K562 (cell line): ENCODE results near the gene FRYL. TPM values are rescaled to one million over a fixed set of nuclear protein-coding genes. Genes with fewer than 3 reads are reported as not detected.

ENCODE experiments used
- ATAC-seq: fragments of 200-7000 bp; cut with Tn5 transposase; 3 replicates; pipeline ENCODE4 v1.9.1; 2020; ENCODE audit warnings: moderate library complexity
- BruUV-seq: library from RNA; stranded (reverse); fragments of 400-500 nt; replicated peaks from 2 replicates; lab custom pipeline; 2021; lab: Mats Ljungman, UMichigan
- CTCF ChIA-PET: fragments of 300-600 bp; formaldehyde crosslinking; extraction: SDS; loops from one replicate; lab custom pipeline; 2021; ENCODE audit warnings: low intra/inter-chr PET ratio; lab: Yijun Ruan, JAX
- POLR2A ChIA-PET: fragments of 300-600, 350-650 bp; sonication (Branson Sonifier 250); formaldehyde crosslinking; extraction: SDS; loops from one replicate; lab custom pipeline; 2021; ENCODE audit warnings: antibody characterized with exemption, inconsistent platforms; lab: Yijun Ruan, JAX
- DNase-seq, 4 experiments: peaks; one replicate each; pipeline versions ENCODE4 v3.0.0 to v3.0.0-alpha.2; 2011 to 2018; ENCODE audit warnings: low spot score in 3 of 4, mixed read lengths in 3 of 4; ENCODE audit errors: extremely low read depth in 1 of 4
- FAIRE-seq: peaks from 2 replicates; lab custom pipeline; 2011; peaks lifted over from hg19 to GRCh38; lab: Jason Lieb, UNC
- H2AFZ ChIP-seq: 2 replicates; pipeline ENCODE4 v1.6.0; 2011; ENCODE audit warnings: low read depth, low read length, control low read depth, inconsistent platforms
- H3K27ac ChIP-seq: fragments of 200-600 bp; 3 replicates; pipeline ENCODE4 v1.8.0; 2011; ENCODE audit warnings: low read depth, mild to moderate bottlenecking, control low read depth, inconsistent platforms, low read length, moderate library complexity, mixed read lengths; ENCODE audit errors: extremely low read depth
- H3K27me3 ChIP-seq, 2 experiments: fragments of 300-600 bp in 1 of 2; 2 replicates in 1 of 2; 3 replicates in 1 of 2; pipeline versions ENCODE4 v1.6.0 to v1.8.0; 2011; ENCODE audit warnings: inconsistent platforms in 2 of 2, low read length in 2 of 2, mild to moderate bottlenecking in 1 of 2, mixed read lengths in 1 of 2, moderate library complexity in 1 of 2; ENCODE audit not compliant: control insufficient read depth in 2 of 2, insufficient read depth in 2 of 2
- H3K36me3 ChIP-seq: fragments of 300-600 bp; 3 replicates; pipeline ENCODE4 v1.8.0; 2011; ENCODE audit warnings: mild to moderate bottlenecking, low read length, inconsistent platforms; ENCODE audit not compliant: control insufficient read depth, insufficient read depth
- H3K4me1 ChIP-seq, 2 experiments: fragments of 200-600 bp in 1 of 2; replicated peaks in 1 of 2; 2 replicates in 1 of 2; 3 replicates in 1 of 2; pipeline versions ENCODE4 v1.5.1 to v1.8.0; 2011; ENCODE audit warnings: inconsistent platforms in 2 of 2, low read length in 2 of 2, mild to moderate bottlenecking in 1 of 2, mixed read lengths in 1 of 2, moderate library complexity in 1 of 2; ENCODE audit not compliant: control insufficient read depth in 2 of 2, insufficient read depth in 2 of 2
- H3K4me2 ChIP-seq: 2 replicates; pipeline ENCODE4 v1.6.1; 2011; ENCODE audit warnings: low read length, control low read depth, inconsistent platforms, mixed read lengths; ENCODE audit not compliant: insufficient read depth
- H3K4me3 ChIP-seq: fragments of 200-600 bp; sonication (generic), shearing (Covaris generic); 2 replicates; pipeline ENCODE4 v1.5.1; 2016; ENCODE audit warnings: control low read depth, inconsistent platforms
- H3K79me2 ChIP-seq: fragments of 200-600 bp; 3 replicates; pipeline ENCODE4 v1.8.0; 2011; ENCODE audit warnings: low read length, inconsistent platforms; ENCODE audit not compliant: control insufficient read depth, insufficient read depth
- H3K9ac ChIP-seq, 2 experiments: 2 replicates each; pipeline versions ENCODE4 v1.6.0 to v1.6.1; 2011; ENCODE audit warnings: low read depth in 2 of 2, low read length in 2 of 2, control low read depth in 1 of 2, inconsistent platforms in 1 of 2, mild to moderate bottlenecking in 1 of 2, mixed read lengths in 1 of 2; ENCODE audit not compliant: insufficient read depth in 1 of 2
- H3K9me1 ChIP-seq: one replicate; pipeline ENCODE4 v1.6.0; 2011; ENCODE audit warnings: inconsistent platforms, mild to moderate bottlenecking, low read length, moderate library complexity; ENCODE audit not compliant: control insufficient read depth, insufficient read depth
- H3K9me3 ChIP-seq: replicated peaks from 2 replicates; pipeline ENCODE4 v1.5.1; 2011; ENCODE audit warnings: low read depth, low read length, inconsistent platforms; ENCODE audit not compliant: control insufficient read depth, insufficient read depth
- H4K20me1 ChIP-seq: replicated peaks from 2 replicates; pipeline ENCODE4 v1.6.1; 2011; ENCODE audit warnings: low read length, inconsistent platforms, mixed read lengths; ENCODE audit not compliant: control insufficient read depth, insufficient read depth
- BDP1 ChIP-seq: IDR thresholded peaks from 3 replicates; pipeline ENCODE4 v1.6.1; 2011; ENCODE audit not compliant: insufficient read length, insufficient read depth
- PHF20 ChIP-seq: fragments of 450-650 bp; IDR thresholded peaks from 2 replicates; pipeline ENCODE4 v1.6.1; 2018; ENCODE audit not compliant: partially characterized antibody
- SMARCC2 ChIP-seq: fragments of 450-650 bp; IDR thresholded peaks from 2 replicates; pipeline ENCODE4 v1.6.1; 2017; ENCODE audit warnings: antibody characterized with exemption, moderate library complexity, mild to moderate bottlenecking, low read depth
- TEAD1 ChIP-seq, 2 experiments: fragments of 450-650 bp in 1 of 2; sonication (generic) in 1 of 2; formaldehyde crosslinking; IDR thresholded peaks; 2 replicates each; pipeline versions ENCODE4 v1.4.0 to v1.8.0; 2020 to 2022; ENCODE audit warnings: mild to moderate bottlenecking in 2 of 2, missing genetic modification reagents in 1 of 2
- WGBS: fragments of 100-300 bp; shearing (Covaris generic); methylation state at CpG from one replicate; pipeline ENCODE4 v1.1.6; 2016; ENCODE audit warnings: low coverage, mixed read lengths; ENCODE audit not compliant: insufficient coverage; ENCODE audit errors: missing lambda C conversion rate; 5-methylcytosine and 5-hydroxymethylcytosine counted together
- in situ Hi-C: fragments of 300-500 bp; cut with MboI; formaldehyde crosslinking; loops from 4 replicates; pipeline ENCODE4 v1.15.0; 2018; ENCODE audit warnings: inconsistent platforms, mixed read lengths
- intact Hi-C: fragments of 100-400 bp; cut with micrococcal nuclease; formaldehyde crosslinking; loops from 2 replicates; pipeline ENCODE4 v1.14.2; 2022
- polyA plus RNA-seq, 8 experiments: library from polyadenylated mRNA; depleted of rRNA in 4 of 8; stranded (reverse) in 5 of 8; unstranded in 3 of 8; fragments of >200 nt; fragmentation: Nextera tagmentation in 2 of 8; fragmentation: Illumina TruSeq in 1 of 8; extraction: Ambion mirVana in 2 of 8; extraction: Trizol in 1 of 8; gene quantifications; 2 replicates each; pipeline versions ENCODE4 v1.2.1 to v1.2.3, GENCODE V29; 2011 to 2014; ENCODE audit warnings: inconsistent platforms in 1 of 8, missing spikeins in 1 of 8
- total RNA-seq, 7 experiments: library from RNA; depleted of rRNA in 6 of 7; stranded (reverse); fragments of >200 nt in 6 of 7; fragmentation: Illumina TruSeq in 2 of 7; extraction: Trizol in 2 of 7; gene quantifications; 2 replicates each; pipeline versions ENCODE4 v1.2.1 to v1.2.3, GENCODE V29; 2011 to 2021; ENCODE audit warnings: low replicate concordance in 1 of 7
- TF ChIP-seq, protein P1 (sequence below), 2 experiments: fragments of 150-350 bp in 1 of 2; IDR thresholded peaks; 2 replicates each; pipeline ENCODE4 v1.6.1; 2012 to 2016; ENCODE audit warnings: low read depth in 2 of 2, low read length in 2 of 2, mild to moderate bottlenecking in 1 of 2, moderate library complexity in 1 of 2

Gene FRYL
- total and polyA plus RNA-seq, 9 of the 15 experiments (the other 6 are each of a cell fraction or from before 2014, with no cell fraction given): 7.2 to 34.9 (median 15.9) TPM

- CTCF ChIA-PET: no interaction called here
- WGBS: 19% methylated on average over 1 of the region's 1 CpG
Measured at GRCh38 chr4:48620093-48620492, 160.0 kb downstream of the FRYL start.

More at GRCh38 chr4:48620093-48620492, 160.0 kb downstream of the FRYL start:
- H3K9me1 ChIP-seq: no peaks in the 10 kb centered on the region
- no peaks in the 10 kb centered on the region for H3K79me2 ChIP-seq
- intact Hi-C loops: no loop called here
- FAIRE-seq (no peak), ATAC-seq (no peak), DNase-seq (no peak)
- H3K4me3 ChIP-seq: no peak overlapping the region
- H3K9ac ChIP-seq: no peak overlapping the region
- in situ Hi-C loops: no loop called here
- H3K4me2 ChIP-seq: no peak overlapping the region
- TF ChIP-seq, protein P1, sequence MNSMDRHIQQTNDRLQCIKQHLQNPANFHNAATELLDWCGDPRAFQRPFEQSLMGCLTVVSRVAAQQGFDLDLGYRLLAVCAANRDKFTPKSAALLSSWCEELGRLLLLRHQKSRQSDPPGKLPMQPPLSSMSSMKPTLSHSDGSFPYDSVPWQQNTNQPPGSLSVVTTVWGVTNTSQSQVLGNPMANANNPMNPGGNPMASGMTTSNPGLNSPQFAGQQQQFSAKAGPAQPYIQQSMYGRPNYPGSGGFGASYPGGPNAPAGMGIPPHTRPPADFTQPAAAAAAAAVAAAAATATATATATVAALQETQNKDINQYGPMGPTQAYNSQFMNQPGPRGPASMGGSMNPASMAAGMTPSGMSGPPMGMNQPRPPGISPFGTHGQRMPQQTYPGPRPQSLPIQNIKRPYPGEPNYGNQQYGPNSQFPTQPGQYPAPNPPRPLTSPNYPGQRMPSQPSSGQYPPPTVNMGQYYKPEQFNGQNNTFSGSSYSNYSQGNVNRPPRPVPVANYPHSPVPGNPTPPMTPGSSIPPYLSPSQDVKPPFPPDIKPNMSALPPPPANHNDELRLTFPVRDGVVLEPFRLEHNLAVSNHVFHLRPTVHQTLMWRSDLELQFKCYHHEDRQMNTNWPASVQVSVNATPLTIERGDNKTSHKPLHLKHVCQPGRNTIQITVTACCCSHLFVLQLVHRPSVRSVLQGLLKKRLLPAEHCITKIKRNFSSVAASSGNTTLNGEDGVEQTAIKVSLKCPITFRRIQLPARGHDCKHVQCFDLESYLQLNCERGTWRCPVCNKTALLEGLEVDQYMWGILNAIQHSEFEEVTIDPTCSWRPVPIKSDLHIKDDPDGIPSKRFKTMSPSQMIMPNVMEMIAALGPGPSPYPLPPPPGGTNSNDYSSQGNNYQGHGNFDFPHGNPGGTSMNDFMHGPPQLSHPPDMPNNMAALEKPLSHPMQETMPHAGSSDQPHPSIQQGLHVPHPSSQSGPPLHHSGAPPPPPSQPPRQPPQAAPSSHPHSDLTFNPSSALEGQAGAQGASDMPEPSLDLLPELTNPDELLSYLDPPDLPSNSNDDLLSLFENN (IDR thresholded peaks at IDR 0.05; ENCODE audit: low read depth in 2 of 2, low read length in 2 of 2): no peak
- no peak for TF ChIP-seq TEAD1 (CRISPR knock-in tag; IDR thresholded peaks at IDR 0.05)
- no peak for TF ChIP-seq BDP1
- TF ChIP-seq SMARCC2: no peak
- no peak for TF ChIP-seq PHF20
- H3K27ac ChIP-seq: no peak overlapping the region
- H3K27me3 ChIP-seq: no peaks in the 10 kb centered on the region
- peaks cover 0 to 16% of the 10 kb centered on the region in 2 experiments; a peak in 4 of 5 replicates for H3K4me1 ChIP-seq
- peaks cover 24% of the 10 kb centered on the region for H3K36me3 ChIP-seq
- no peaks in the 10 kb centered on the region for H4K20me1 ChIP-seq
- no peaks in the 10 kb centered on the region for H3K9me3 ChIP-seq
- no TSS peak for BruUV-seq
- H2AFZ ChIP-seq: no peak overlapping the region
- POLR2A ChIA-PET: interaction anchor here (0.6 to 2.6 kb wide), 2 partner anchors 9 to 159 kb away, joined by 3 to 5 read pairs; no protein-coding TSS in a partner anchor
